ENCODE data around the gene MEG3. TPM values are rescaled to one million over a fixed set of nuclear protein-coding genes. Genes with fewer than 3 reads are reported as not detected.
"Not testable (repeated sequence)": the region's sequence is repeated elsewhere in the genome, so short reads cannot be mapped to it uniquely, and the experiment has no call there.

MEG3 gene
- total RNA-seq, 2 experiments from 2014 or later, result not detected

- peaks cover 25% of the 10 kb centered on the region for H3K9me3 Mint-ChIP-seq
- H3K4me3 Mint-ChIP-seq, result no peak overlapping the region
- DNase-seq, result no peak
- H3K4me1 Mint-ChIP-seq (ENCODE audit: low read depth), result no peaks in the 10 kb centered on the region
- H3K27ac Mint-ChIP-seq, result no peak overlapping the region
- POLR2A ChIA-PET, result no interaction called here
- H3K36me3 Mint-ChIP-seq, result no peaks in the 10 kb centered on the region
- CTCF ChIA-PET, result no interaction called here
- H3K27me3 Mint-ChIP-seq, result peaks cover 6% of the 10 kb centered on the region
- intact Hi-C loops (cut with micrococcal nuclease), result no loop called here
Measured at GRCh38 chr14:100807979-100808734, 17.8 kb upstream of the MEG3 start.

GRCh38 chr14:100810435-100810834 lies 15.5 kb upstream of the MEG3 start:
- H3K4me1 Mint-ChIP-seq (ENCODE audit: low read depth), result no peaks in the 10 kb centered on the region
- no peak overlapping the region for H3K4me3 Mint-ChIP-seq
- H3K27me3 Mint-ChIP-seq, result peaks cover 17% of the 10 kb centered on the region
- CTCF ChIA-PET, result no interaction called here
- H3K36me3 Mint-ChIP-seq, result no peaks in the 10 kb centered on the region
- peaks cover 25% of the 10 kb centered on the region for H3K9me3 Mint-ChIP-seq
- POLR2A ChIA-PET, result no interaction called here
- H3K27ac Mint-ChIP-seq, result no peak overlapping the region
- intact Hi-C loops (cut with micrococcal nuclease), result no loop called here
- DNase-seq, result no peak

GRCh38 chr14:100810861-100811461 lies 15.0 kb upstream of the MEG3 start:
- intact Hi-C loops (cut with micrococcal nuclease), result no loop called here
- POLR2A ChIA-PET, result no interaction called here

GRCh38 chr14:100813291-100813690 lies 12.6 kb upstream of the MEG3 start:
- no peaks in the 10 kb centered on the region for H3K4me1 Mint-ChIP-seq (ENCODE audit: low read depth)
- peaks cover 18% of the 10 kb centered on the region for H3K9me3 Mint-ChIP-seq
- CTCF ChIA-PET, result no interaction called here
- POLR2A ChIA-PET, result no interaction called here
- H3K27me3 Mint-ChIP-seq, result peaks cover 20% of the 10 kb centered on the region
- no peak for DNase-seq
- H3K36me3 Mint-ChIP-seq, result no peaks in the 10 kb centered on the region
- no peak overlapping the region for H3K4me3 Mint-ChIP-seq
- H3K27ac Mint-ChIP-seq, result no peak overlapping the region
- intact Hi-C loops (cut with micrococcal nuclease), result no loop called here

More at GRCh38 chr14:100810861-100811461, 15.0 kb upstream of the MEG3 start:
- H3K27ac Mint-ChIP-seq, result no peak overlapping the region
- peaks cover 18% of the 10 kb centered on the region for H3K27me3 Mint-ChIP-seq
- H3K4me1 Mint-ChIP-seq (ENCODE audit: low read depth), result no peaks in the 10 kb centered on the region
- DNase-seq, result no peak
- no peaks in the 10 kb centered on the region for H3K36me3 Mint-ChIP-seq
- CTCF ChIA-PET, result no interaction called here
- no peak overlapping the region for H3K4me3 Mint-ChIP-seq
- H3K9me3 Mint-ChIP-seq, result peaks cover 25% of the 10 kb centered on the region

GRCh38 chr14:100815478-100816285 lies 10.2 kb upstream of the MEG3 start:
- H3K36me3 Mint-ChIP-seq, result no peaks in the 10 kb centered on the region
- no peaks in the 10 kb centered on the region for H3K4me1 Mint-ChIP-seq (ENCODE audit: low read depth)
- ChIA-PET CTCF (interaction anchor here (0.9 kb wide), 1 partner anchor 35 kb away, joined by 3 read pairs; no protein-coding TSS in a partner anchor), POLR2A (interaction anchor here (0.5 kb wide), 1 partner anchor 872 kb away, joined by 4 read pairs; no protein-coding TSS in a partner anchor)
- no peak overlapping the region for H3K27ac Mint-ChIP-seq
- DNase-seq, result no peak
- intact Hi-C loops (cut with micrococcal nuclease), result no loop called here
- H3K9me3 Mint-ChIP-seq, result peaks cover 3% of the 10 kb centered on the region
- H3K4me3 Mint-ChIP-seq, result no peak overlapping the region
- H3K27me3 Mint-ChIP-seq, result peaks cover 15% of the 10 kb centered on the region

- ChIA-PET POLR2A (no interaction called here), CTCF (no interaction called here)
Measured at GRCh38 chr14:100816286-100816949, 9.5 kb upstream of the MEG3 start.

GRCh38 chr14:100816950-100817901 lies 8.7 kb upstream of the MEG3 start:
- no peak for DNase-seq
- intact Hi-C loops (cut with micrococcal nuclease), result no loop called here
- peaks cover 14% of the 10 kb centered on the region for H3K27me3 Mint-ChIP-seq
- ChIA-PET CTCF (no interaction called here), POLR2A (no interaction called here)
- H3K9me3 Mint-ChIP-seq, result no peaks in the 10 kb centered on the region
- no peak overlapping the region for H3K27ac Mint-ChIP-seq
- H3K36me3 Mint-ChIP-seq, result no peaks in the 10 kb centered on the region
- no peak overlapping the region for H3K4me3 Mint-ChIP-seq
- H3K4me1 Mint-ChIP-seq (ENCODE audit: low read depth), result no peaks in the 10 kb centered on the region

More at GRCh38 chr14:100816286-100816949, 9.5 kb upstream of the MEG3 start:
- intact Hi-C loops (cut with micrococcal nuclease), result no loop called here
- Mint-ChIP-seq H3K27me3 (peaks cover 15% of the 10 kb centered on the region), H3K36me3 (no peaks in the 10 kb centered on the region), H3K9me3 (no peaks in the 10 kb centered on the region), H3K27ac (no peak overlapping the region), H3K4me1 (ENCODE audit: low read depth) (no peaks in the 10 kb centered on the region), H3K4me3 (no peak overlapping the region)
- DNase-seq, result no peak

GRCh38 chr14:100818221-100818699 lies 7.7 kb upstream of the MEG3 start:
- Mint-ChIP-seq H3K36me3 (no peaks in the 10 kb centered on the region), H3K9me3 (no peaks in the 10 kb centered on the region), H3K27ac (no peak overlapping the region), H3K4me1 (ENCODE audit: low read depth) (no peaks in the 10 kb centered on the region), H3K4me3 (no peak overlapping the region), H3K27me3 (peaks cover 13% of the 10 kb centered on the region)
- ChIA-PET CTCF (no interaction called here), POLR2A (no interaction called here)
- no peak for DNase-seq
- intact Hi-C loops (cut with micrococcal nuclease), result no loop called here

- H3K4me1 Mint-ChIP-seq (ENCODE audit: low read depth); DNase-seq; POLR2A ChIA-PET; H3K9me3 Mint-ChIP-seq; H3K4me3 Mint-ChIP-seq; H3K27me3 Mint-ChIP-seq; intact Hi-C loops (cut with micrococcal nuclease); CTCF ChIA-PET; H3K27ac Mint-ChIP-seq; H3K36me3 Mint-ChIP-seq: not testable (repeated sequence)
Measured at GRCh38 chr14:100818923-100819322, 7.0 kb upstream of the MEG3 start.

GRCh38 chr14:100819453-100819828 lies 6.5 kb upstream of the MEG3 start:
- no peaks in the 10 kb centered on the region for H3K9me3 Mint-ChIP-seq
- no peak overlapping the region for H3K27ac Mint-ChIP-seq
- ChIA-PET CTCF (no interaction called here), POLR2A (no interaction called here)
- H3K4me1 Mint-ChIP-seq (ENCODE audit: low read depth), result no peaks in the 10 kb centered on the region
- no peak overlapping the region for H3K4me3 Mint-ChIP-seq
- DNase-seq, result no peak
- no peaks in the 10 kb centered on the region for H3K36me3 Mint-ChIP-seq
- intact Hi-C loops (cut with micrococcal nuclease), result no loop called here
- H3K27me3 Mint-ChIP-seq, result peaks cover 6% of the 10 kb centered on the region

GRCh38 chr14:100819829-100820475 lies 6.0 kb upstream of the MEG3 start:
- no peaks in the 10 kb centered on the region for H3K4me1 Mint-ChIP-seq (ENCODE audit: low read depth)
- CTCF ChIA-PET, result no interaction called here
- no peak overlapping the region for H3K4me3 Mint-ChIP-seq
- POLR2A ChIA-PET, result no interaction called here
- no peak for DNase-seq
- H3K27ac Mint-ChIP-seq, result no peak overlapping the region
- no peaks in the 10 kb centered on the region for H3K9me3 Mint-ChIP-seq
- peaks cover 10% of the 10 kb centered on the region for H3K27me3 Mint-ChIP-seq
- no peaks in the 10 kb centered on the region for H3K36me3 Mint-ChIP-seq
- intact Hi-C loops (cut with micrococcal nuclease), result no loop called here

Measured in activated CD4-positive, alpha-beta memory T cell treated with anti-CD3 and anti-CD28 coated beads for 36 hours (primary cell).